ENCODE measurements around the gene PEX12. TPM values are rescaled to one million over a fixed set of nuclear protein-coding genes. Genes with fewer than 3 reads are reported as not detected.

Gene PEX12
- total RNA-seq, 1 donor from 2014 or later: 8.7 TPM

DNA sequence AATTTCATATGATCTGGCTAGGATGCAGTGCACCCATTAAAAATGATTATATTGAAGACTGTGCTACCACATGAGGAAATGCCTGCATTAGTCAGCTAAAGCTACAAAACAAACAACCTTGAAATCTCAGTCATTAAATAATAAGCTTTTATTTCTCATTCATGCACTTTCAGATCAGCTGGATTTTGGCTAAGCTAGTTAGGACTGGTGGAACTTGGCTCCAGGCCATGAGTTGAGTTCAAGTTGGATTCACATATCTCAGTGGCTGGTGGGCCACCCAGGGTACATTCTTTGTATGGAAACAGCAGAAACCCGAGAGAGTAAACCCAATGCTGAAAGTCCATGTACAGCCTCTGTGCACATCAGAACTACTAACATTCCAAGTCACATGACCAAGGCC is 34.5 kb downstream of the PEX12 start:
- Histone ChIP-seq H3K4me3 (no peak overlapping the region), H3K27ac (replicated peaks) (no peak overlapping the region), H3K27me3 (ENCODE audit: low read depth) (no peaks in the 10 kb centered on the region), H3K9me3 (replicated peaks) (no peaks in the 10 kb centered on the region), H3K36me3 (no peaks in the 10 kb centered on the region), H3K4me1 (peaks cover 19% of the 10 kb centered on the region)
- DNase-seq: no peak
- TF ChIP-seq, protein P1, sequence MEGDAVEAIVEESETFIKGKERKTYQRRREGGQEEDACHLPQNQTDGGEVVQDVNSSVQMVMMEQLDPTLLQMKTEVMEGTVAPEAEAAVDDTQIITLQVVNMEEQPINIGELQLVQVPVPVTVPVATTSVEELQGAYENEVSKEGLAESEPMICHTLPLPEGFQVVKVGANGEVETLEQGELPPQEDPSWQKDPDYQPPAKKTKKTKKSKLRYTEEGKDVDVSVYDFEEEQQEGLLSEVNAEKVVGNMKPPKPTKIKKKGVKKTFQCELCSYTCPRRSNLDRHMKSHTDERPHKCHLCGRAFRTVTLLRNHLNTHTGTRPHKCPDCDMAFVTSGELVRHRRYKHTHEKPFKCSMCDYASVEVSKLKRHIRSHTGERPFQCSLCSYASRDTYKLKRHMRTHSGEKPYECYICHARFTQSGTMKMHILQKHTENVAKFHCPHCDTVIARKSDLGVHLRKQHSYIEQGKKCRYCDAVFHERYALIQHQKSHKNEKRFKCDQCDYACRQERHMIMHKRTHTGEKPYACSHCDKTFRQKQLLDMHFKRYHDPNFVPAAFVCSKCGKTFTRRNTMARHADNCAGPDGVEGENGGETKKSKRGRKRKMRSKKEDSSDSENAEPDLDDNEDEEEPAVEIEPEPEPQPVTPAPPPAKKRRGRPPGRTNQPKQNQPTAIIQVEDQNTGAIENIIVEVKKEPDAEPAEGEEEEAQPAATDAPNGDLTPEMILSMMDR (IDR thresholded peaks at IDR 0.05; ENCODE audit: borderline replicate concordance): no peak
- intact Hi-C loops (cut with micrococcal nuclease): no loop called here

DNA sequence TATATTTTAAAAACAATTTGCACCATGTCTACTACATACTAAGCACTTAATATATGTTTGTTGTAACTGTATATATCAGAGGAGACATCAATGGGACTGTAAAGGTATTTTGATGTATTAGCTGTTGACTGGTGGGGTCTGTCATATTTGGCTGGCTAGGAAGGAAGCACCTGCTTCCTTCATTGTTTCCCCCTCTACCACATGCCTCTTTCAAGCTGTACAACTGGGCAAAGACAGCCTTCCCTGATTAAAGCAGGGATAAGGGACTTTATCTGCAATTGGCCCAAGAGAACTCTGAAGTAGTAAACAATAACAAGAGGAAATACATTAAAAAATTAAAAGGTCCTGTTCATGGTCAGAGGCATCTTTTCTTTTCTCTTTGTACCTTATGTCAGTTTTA is 35.4 kb downstream of the PEX12 start:
- Histone ChIP-seq H3K4me3 (no peak overlapping the region), H3K4me1 (peaks cover 22% of the 10 kb centered on the region), H3K9me3 (replicated peaks) (no peaks in the 10 kb centered on the region), H3K36me3 (no peaks in the 10 kb centered on the region), H3K27ac (replicated peaks) (no peak overlapping the region), H3K27me3 (ENCODE audit: low read depth) (no peaks in the 10 kb centered on the region)
- TF ChIP-seq, protein P1 (IDR thresholded peaks at IDR 0.05; ENCODE audit: borderline replicate concordance): no peak
- intact Hi-C loops (cut with micrococcal nuclease): no loop called here
- no peak for DNase-seq

DNA sequence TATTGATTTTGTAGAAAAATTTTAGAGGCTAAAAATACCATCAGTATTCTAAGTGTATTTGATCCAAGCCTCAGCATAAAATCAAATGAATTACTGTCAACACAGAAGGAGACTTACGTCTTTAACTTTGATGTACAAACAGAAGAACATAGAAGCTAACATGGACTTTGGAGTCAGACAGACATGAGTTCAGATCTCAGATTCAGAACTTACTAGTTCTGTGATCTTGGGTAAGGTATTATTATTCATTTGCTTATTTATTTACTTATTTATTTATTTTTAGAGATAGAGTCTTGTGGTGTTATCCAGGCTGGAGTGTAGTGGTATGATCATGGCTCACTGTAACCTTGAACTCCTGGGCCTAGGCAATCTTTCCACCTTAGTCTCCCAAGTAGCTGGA is 36.9 kb downstream of the PEX12 start:
- DNase-seq: no peak
- Histone ChIP-seq H3K4me3 (peak overlapping the region; percentile 55), H3K9me3 (replicated peaks) (no peaks in the 10 kb centered on the region), H3K4me1 (peaks cover 34% of the 10 kb centered on the region), H3K36me3 (no peaks in the 10 kb centered on the region), H3K27me3 (ENCODE audit: low read depth) (no peaks in the 10 kb centered on the region), H3K27ac (replicated peaks) (peak overlapping the region; percentile 82)
- intact Hi-C loops (cut with micrococcal nuclease): no loop called here
- TF ChIP-seq, protein P1 (IDR thresholded peaks at IDR 0.05; ENCODE audit: borderline replicate concordance): no peak

DNA sequence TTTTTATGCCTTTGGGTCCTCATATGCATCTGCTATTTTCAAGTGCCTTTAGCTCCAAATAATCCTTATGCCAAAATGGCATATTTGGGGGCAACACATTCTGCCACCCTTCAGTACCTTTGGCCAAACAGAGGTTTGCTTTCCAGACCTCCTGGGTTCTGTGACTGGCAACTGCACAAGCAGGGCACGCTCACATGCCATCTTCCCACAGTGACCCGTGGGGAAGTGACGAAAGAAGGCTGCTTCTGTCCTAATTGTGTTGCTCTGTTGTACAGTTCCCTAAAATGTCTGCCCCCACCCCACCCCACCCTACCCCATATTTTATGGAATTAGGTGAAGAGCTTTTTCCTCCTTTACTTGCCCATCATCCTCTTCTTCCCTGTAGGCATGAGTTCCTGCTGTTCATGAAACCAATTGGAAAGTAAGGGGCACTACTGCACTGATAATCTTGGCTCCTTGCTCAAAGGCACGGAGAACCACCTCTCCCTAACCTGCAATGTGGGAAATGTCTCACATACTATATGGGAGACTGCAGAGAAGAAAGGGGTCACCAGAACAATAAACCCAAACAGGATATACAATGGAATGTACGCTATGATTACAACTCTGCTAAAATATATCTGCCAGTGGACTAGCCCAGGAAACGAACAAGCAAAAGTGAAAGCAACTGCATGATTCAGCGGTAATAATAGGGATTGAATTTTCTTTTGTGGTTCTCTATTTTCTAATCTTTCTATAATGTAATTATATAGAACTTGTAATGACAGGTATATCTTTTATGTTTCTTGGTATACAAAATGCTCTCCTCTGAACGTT is 37.6 kb downstream of the PEX12 start:
- H3K4me3 ChIP-seq: peak overlapping the region; percentile 55
- H3K27ac ChIP-seq (replicated peaks): peak overlapping the region; percentile 82
- H3K4me1 ChIP-seq: peaks cover 34% of the 10 kb centered on the region
- no peaks in the 10 kb centered on the region for H3K36me3 ChIP-seq
- TF ChIP-seq, protein P1 (IDR thresholded peaks at IDR 0.05; ENCODE audit: borderline replicate concordance): no peak
- intact Hi-C loops (cut with micrococcal nuclease): no loop called here
- peak; percentile 31 for DNase-seq
- H3K27me3 ChIP-seq (ENCODE audit: low read depth): no peaks in the 10 kb centered on the region
- H3K9me3 ChIP-seq (replicated peaks): no peaks in the 10 kb centered on the region

DNA sequence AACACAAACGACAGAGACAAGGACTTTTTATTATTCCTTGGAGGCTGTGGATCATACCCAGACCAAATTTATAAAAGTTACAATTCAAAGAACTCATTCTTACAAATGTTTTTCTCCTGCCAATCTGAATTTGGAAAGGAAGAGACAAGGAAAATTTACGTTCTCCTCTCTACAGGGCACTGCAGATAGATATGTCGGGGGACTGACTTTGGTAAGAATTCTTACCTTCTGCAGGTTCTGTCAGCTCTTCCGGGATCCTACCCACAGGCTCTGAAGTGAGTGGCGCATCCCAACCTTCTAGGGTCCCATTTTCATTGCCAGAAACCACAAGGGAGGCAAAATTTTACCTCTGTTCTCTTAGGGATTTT is 38.7 kb downstream of the PEX12 start:
- DNase-seq: no peak
- Histone ChIP-seq H3K9me3 (replicated peaks) (no peaks in the 10 kb centered on the region), H3K4me3 (peak overlapping the region; percentile 2), H3K27me3 (ENCODE audit: low read depth) (no peaks in the 10 kb centered on the region), H3K4me1 (peaks cover 34% of the 10 kb centered on the region), H3K36me3 (no peaks in the 10 kb centered on the region), H3K27ac (replicated peaks) (peak overlapping the region; percentile 82)
- intact Hi-C loops (cut with micrococcal nuclease): loop anchor here (10.0 kb wide), 1 partner anchor 365 kb away; no protein-coding TSS in a partner anchor
- TF ChIP-seq, protein P1 (IDR thresholded peaks at IDR 0.05; ENCODE audit: borderline replicate concordance): peak; percentile 8
